GM12878 (cell line): Measurements from ENCODE around the gene AGT.

Experiments
- BHLHE40 ChIP-seq, 2 experiments: fragments of 450-650 bp in 1 of 2; IDR thresholded peaks; 2 replicates each; pipeline ENCODE4 v1.6.1; 2011 to 2017; ENCODE audit warnings: low read depth in 2 of 2, borderline replicate concordance in 1 of 2, improper control_type of control experiment in 1 of 2, low read length in 1 of 2, mild to moderate bottlenecking in 1 of 2
- CBFB ChIP-seq: IDR thresholded peaks from 2 replicates; pipeline ENCODE4 v1.6.1; 2016; ENCODE audit warnings: antibody characterized with exemption, low read depth
- CHD4 ChIP-seq: fragments of 200-600 bp; sonication (generic); IDR thresholded peaks from 2 replicates; pipeline ENCODE4 v1.6.1; 2016; ENCODE audit warnings: mild to moderate bottlenecking
- CTCF ChIP-seq, 3 experiments: IDR thresholded peaks in 2 of 3; conservative IDR thresholded peaks in 1 of 3; 2 replicates each; pipeline ENCODE4 v1.5.1; 2011; ENCODE audit warnings: low read depth in 3 of 3, low read length in 3 of 3, mild to moderate bottlenecking in 3 of 3, control low read depth in 2 of 3, moderate library complexity in 2 of 3, inconsistent platforms in 1 of 3, mixed read lengths in 1 of 3; ENCODE audit not compliant: control insufficient read depth in 2 of 3, insufficient read depth in 1 of 3; ENCODE audit errors: extremely low read depth in 1 of 3
- ESRRA ChIP-seq: IDR thresholded peaks from 2 replicates; pipeline ENCODE4 v1.6.1; 2012; ENCODE audit warnings: mild to moderate bottlenecking, low read length, improper control_type of control experiment
- NFXL1 ChIP-seq: fragments of 450-650 bp; IDR thresholded peaks from 2 replicates; pipeline ENCODE4 v1.6.1; 2017; ENCODE audit warnings: antibody characterized with exemption, mild to moderate bottlenecking, borderline replicate concordance
- PKNOX1 ChIP-seq: fragments of 450-650 bp; IDR thresholded peaks from 2 replicates; pipeline ENCODE4 v1.6.1; 2016; ENCODE audit warnings: mild to moderate bottlenecking
- SIN3A ChIP-seq: IDR thresholded peaks from 2 replicates; pipeline ENCODE4 v1.6.1; 2012; ENCODE audit warnings: low read depth, low read length, improper control_type of control experiment
- TCF12 ChIP-seq: IDR thresholded peaks from 2 replicates; pipeline ENCODE4 v1.6.1; 2011; ENCODE audit warnings: low read depth, mild to moderate bottlenecking, low read length
- USF1 ChIP-seq: IDR thresholded peaks from 2 replicates; pipeline ENCODE4 v1.6.1; 2011; ENCODE audit warnings: borderline replicate concordance, low read depth, mild to moderate bottlenecking, moderate library complexity, mixed read lengths, low read length; ENCODE audit not compliant: insufficient read depth; ENCODE audit errors: extremely low read length

GRCh38 chr1:230701434-230701833, 12.5 kb downstream of the AGT start:
- no peak for TF ChIP-seq PKNOX1
- TF ChIP-seq BHLHE40 (IDR thresholded peaks at IDR 0.05; ENCODE audit: borderline replicate concordance in 1 of 2, low read depth in 2 of 2, low read length in 1 of 2), result no peak
- no peak for TF ChIP-seq NFXL1
- TF ChIP-seq TCF12, result no peak
- TF ChIP-seq CBFB, result no peak
- TF ChIP-seq CTCF (IDR thresholded peaks at IDR 0.05 in 2 of 3, conservative IDR thresholded peaks at IDR 0.05 in 1 of 3; ENCODE audit: control insufficient read depth in 2 of 3, extremely low read depth in 1 of 3, insufficient read depth in 1 of 3, low read depth in 3 of 3, low read length in 3 of 3), result no peak
- no peak for TF ChIP-seq CHD4
- TF ChIP-seq SIN3A, result no peak
- TF ChIP-seq USF1, result no peak
- no peak for TF ChIP-seq ESRRA
